Tibial artery (tissue), 4 donors: ENCODE data around the gene CCT3.

ENCODE experiments used
- DNase-seq, 2 donors: peaks; one replicate each; pipeline ENCODE4 v3.0.0-alpha.2; 2019
- H3K27ac ChIP-seq, 2 donors: fragments of 200-600 bp; sonication (generic) in 1 of 2; 1 replicate in 1 of 2; 2 replicates in 1 of 2; pipeline ENCODE4 v1.5.1; 2018 to 2019; ENCODE audit warnings: mild to moderate bottlenecking in 1 of 2
- H3K27me3 ChIP-seq, 2 donors: fragments of 200-600 bp; sonication (generic) in 1 of 2; one replicate each; pipeline versions ENCODE4 v1.5.1 to v1.6.0; 2016 to 2019
- H3K36me3 ChIP-seq, 3 donors: fragments of 200-600 bp; sonication (generic) in 2 of 3; one replicate each; pipeline ENCODE4 v1.5.1; 2016 to 2019; ENCODE audit warnings: mild to moderate bottlenecking in 2 of 3
- H3K4me1 ChIP-seq, 4 donors: fragments of 200-600 bp; sonication (generic) in 2 of 4; 1 replicate in 3 of 4; 2 replicates in 1 of 4; pipeline ENCODE4 v1.5.1; 2016 to 2019
- H3K4me3 ChIP-seq, 2 donors: fragments of 200-600 bp; sonication (generic) in 1 of 2; 1 replicate in 1 of 2; 2 replicates in 1 of 2; pipeline ENCODE4 v1.5.1; 2018 to 2019; ENCODE audit warnings: mild to moderate bottlenecking in 2 of 2
- H3K9me3 ChIP-seq, 3 donors: fragments of 200-600 bp; sonication (generic) in 1 of 3; one replicate each; pipeline ENCODE4 v1.5.1; 2016 to 2019
- intact Hi-C: fragments of 100-400 bp; cut with DNase I; formaldehyde crosslinking; loops from one replicate; pipeline ENCODE4 v1.15.0; 2023; ENCODE audit warnings: low total_unique reads
- TF ChIP-seq, protein P1 (sequence below), 2 experiments: fragments of 200-600 bp in 1 of 2; fragments of 450-650 bp in 1 of 2; IDR thresholded peaks; one replicate each; pipeline ENCODE4 v1.5.1; 2017 to 2019; ENCODE audit warnings: antibody characterized with exemption in 2 of 2, mild to moderate bottlenecking in 1 of 2, moderate library complexity in 1 of 2

Gene CCT3

DNA sequence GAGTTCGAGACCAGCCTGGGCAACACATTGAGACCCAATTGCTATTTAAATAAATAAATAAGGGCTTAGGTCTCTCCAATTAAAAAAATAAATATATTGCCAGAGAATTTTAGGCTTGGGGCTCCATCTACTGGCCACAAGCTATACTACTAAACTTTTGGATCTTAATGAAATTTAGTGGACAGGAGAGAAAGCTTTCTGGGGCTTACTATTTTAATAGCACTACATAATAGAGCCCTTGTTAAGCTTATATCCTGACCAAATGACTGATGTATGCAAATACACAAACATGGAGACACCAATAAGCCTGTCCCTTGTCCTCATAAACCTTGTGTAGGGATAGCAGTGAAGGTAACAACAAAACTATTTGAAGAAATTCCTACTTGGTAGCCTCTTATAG lies 18.4 kb downstream of the CCT3 start:
- H3K4me3 ChIP-seq, result no peak overlapping the region
- H3K9me3 ChIP-seq, result no peaks in the 10 kb centered on the region
- H3K27me3 ChIP-seq, result no peaks in the 10 kb centered on the region
- TF ChIP-seq, protein P1, sequence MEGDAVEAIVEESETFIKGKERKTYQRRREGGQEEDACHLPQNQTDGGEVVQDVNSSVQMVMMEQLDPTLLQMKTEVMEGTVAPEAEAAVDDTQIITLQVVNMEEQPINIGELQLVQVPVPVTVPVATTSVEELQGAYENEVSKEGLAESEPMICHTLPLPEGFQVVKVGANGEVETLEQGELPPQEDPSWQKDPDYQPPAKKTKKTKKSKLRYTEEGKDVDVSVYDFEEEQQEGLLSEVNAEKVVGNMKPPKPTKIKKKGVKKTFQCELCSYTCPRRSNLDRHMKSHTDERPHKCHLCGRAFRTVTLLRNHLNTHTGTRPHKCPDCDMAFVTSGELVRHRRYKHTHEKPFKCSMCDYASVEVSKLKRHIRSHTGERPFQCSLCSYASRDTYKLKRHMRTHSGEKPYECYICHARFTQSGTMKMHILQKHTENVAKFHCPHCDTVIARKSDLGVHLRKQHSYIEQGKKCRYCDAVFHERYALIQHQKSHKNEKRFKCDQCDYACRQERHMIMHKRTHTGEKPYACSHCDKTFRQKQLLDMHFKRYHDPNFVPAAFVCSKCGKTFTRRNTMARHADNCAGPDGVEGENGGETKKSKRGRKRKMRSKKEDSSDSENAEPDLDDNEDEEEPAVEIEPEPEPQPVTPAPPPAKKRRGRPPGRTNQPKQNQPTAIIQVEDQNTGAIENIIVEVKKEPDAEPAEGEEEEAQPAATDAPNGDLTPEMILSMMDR (IDR thresholded peaks at IDR 0.05), result peak; percentile 30 to 38
- no peak overlapping the region for H3K27ac ChIP-seq
- H3K4me1 ChIP-seq, result no peaks in the 10 kb centered on the region
- no peak for DNase-seq
- H3K36me3 ChIP-seq, result peaks cover 97 to 100% (median 97%) of the 10 kb centered on the region in 3 donors
- intact Hi-C loops, result no loop called here

DNA sequence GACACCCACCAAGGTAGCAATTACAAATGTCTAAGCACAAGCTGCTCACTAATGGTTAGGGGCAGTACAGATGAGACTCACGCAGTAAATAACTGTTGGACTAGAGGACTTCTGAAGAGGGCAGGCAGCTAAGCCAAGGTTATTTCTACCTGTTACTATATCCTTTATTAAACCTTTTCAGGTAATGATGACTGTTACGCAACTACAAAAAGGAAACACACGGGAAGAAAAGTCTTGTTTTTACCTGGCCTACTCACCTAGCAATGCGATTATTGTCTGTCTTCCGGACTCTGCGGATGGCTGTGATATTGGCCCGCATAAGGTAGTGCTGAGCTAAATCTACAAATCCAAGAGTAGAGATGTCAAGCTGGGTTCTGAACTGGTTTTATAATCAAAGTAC lies 21.2 kb downstream of the CCT3 start:
- Histone ChIP-seq H3K4me1 (no peaks in the 10 kb centered on the region), H3K36me3 (peaks cover 96 to 100% (median 99%) of the 10 kb centered on the region in 3 donors), H3K27ac (no peak overlapping the region), H3K27me3 (no peaks in the 10 kb centered on the region), H3K9me3 (no peaks in the 10 kb centered on the region), H3K4me3 (no peak overlapping the region)
- TF ChIP-seq, protein P1 (IDR thresholded peaks at IDR 0.05), result no peak
- intact Hi-C loops, result no loop called here
- no peak for DNase-seq

DNA sequence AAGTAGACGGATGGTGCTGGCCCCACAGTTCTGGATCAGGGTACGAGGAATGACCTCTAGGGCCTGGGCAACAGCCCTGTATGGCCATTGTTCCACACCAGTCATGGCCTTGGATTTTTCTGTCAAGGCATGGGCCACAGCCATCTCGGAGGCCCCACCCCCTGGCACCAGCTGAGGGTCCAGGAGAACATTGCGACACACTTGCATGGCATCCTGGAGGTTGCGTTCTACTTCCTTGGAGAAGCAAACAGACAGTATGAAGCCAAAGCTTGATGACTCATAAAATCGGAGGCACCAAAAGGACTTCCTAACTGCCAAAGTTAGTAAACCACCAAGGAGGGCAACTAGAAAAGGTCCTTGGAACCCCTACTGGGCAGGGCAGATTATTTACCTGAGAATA lies 27.1 kb downstream of the CCT3 start:
- Histone ChIP-seq H3K27me3 (no peaks in the 10 kb centered on the region), H3K4me1 (no peaks in the 10 kb centered on the region), H3K27ac (no peak overlapping the region), H3K36me3 (peaks cover 89 to 100% (median 94%) of the 10 kb centered on the region in 3 donors), H3K9me3 (no peaks in the 10 kb centered on the region), H3K4me3 (no peak overlapping the region)
- peak in 1 of 2 donors; percentile 72 for DNase-seq
- TF ChIP-seq, protein P1 (IDR thresholded peaks at IDR 0.05), result no peak
- intact Hi-C loops, result no loop called here

DNA sequence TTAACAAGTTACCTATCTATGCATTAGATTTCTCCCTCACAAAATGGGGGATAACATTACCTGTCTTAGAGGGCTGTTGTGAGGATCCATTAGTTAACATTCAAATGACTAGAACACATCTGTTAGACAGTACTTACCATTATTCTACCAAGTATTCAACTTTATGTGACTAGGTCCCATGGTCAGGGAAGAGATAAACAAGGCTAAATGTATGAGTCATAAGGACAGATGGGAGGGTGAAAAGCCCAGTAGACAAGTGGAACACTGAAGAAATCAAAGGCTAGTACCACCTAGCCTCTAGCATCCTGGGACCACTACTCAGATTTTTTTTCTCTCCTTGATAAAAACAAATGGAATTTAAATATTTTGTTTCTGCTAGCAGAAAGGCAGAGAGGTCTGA lies 30.0 kb downstream of the CCT3 start:
- Histone ChIP-seq H3K36me3 (peaks cover 69 to 85% (median 72%) of the 10 kb centered on the region in 3 donors), H3K9me3 (no peaks in the 10 kb centered on the region), H3K4me3 (no peak overlapping the region), H3K4me1 (no peaks in the 10 kb centered on the region), H3K27ac (no peak overlapping the region), H3K27me3 (no peaks in the 10 kb centered on the region)
- DNase-seq, result no peak
- intact Hi-C loops, result no loop called here
- TF ChIP-seq, protein P1 (IDR thresholded peaks at IDR 0.05), result no peak

DNA sequence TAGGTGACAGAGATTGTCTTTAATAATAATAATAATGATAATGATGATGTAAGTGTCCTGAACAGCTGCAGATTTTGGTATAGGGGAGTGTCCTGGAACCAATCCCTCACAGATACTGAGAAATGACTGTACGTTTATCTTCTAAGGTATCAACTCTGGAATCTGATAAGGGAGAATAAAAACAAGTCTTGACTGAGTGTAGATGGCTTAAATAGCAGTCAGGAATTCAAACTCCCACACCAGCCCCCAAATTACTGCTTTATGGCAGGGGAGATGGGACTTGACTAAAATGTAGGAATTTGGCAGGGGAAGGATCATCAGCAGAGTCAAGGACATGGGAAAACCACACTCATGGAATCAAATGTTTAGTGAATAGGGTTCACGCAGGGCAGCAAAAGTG lies 32.9 kb downstream of the CCT3 start:
- no peak for DNase-seq
- Histone ChIP-seq H3K4me1 (no peaks in the 10 kb centered on the region), H3K4me3 (no peak overlapping the region), H3K27me3 (no peaks in the 10 kb centered on the region), H3K36me3 (peaks cover 40 to 56% (median 43%) of the 10 kb centered on the region in 3 donors), H3K27ac (no peak overlapping the region), H3K9me3 (no peaks in the 10 kb centered on the region)
- TF ChIP-seq, protein P1 (IDR thresholded peaks at IDR 0.05), result no peak
- intact Hi-C loops, result no loop called here

DNA sequence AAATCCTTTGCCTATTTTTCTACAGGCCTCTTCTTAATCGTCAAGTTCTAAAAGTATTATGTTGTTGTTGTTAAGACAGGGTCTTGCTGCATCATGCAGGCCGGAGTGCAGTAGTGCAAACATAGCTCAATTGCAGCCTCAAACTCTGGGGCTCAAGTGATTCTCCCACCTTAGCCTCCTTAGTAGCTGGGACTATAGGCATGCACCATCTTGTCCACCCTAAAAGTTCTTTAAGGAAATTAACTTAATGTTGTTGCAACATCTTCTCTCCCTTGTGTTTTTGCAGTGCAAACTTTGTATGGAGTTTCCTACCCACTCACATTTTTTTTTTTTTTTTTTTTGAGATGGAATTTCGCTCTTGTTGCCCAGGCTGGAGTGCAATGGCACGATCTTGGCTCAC lies 34.9 kb downstream of the CCT3 start:
- DNase-seq, result no peak
- Histone ChIP-seq H3K4me3 (no peak overlapping the region), H3K9me3 (no peaks in the 10 kb centered on the region), H3K4me1 (no peaks in the 10 kb centered on the region), H3K27me3 (no peaks in the 10 kb centered on the region), H3K27ac (no peak overlapping the region), H3K36me3 (peaks cover 20 to 36% (median 23%) of the 10 kb centered on the region in 3 donors)
- intact Hi-C loops, result no loop called here
- TF ChIP-seq, protein P1 (IDR thresholded peaks at IDR 0.05), result no peak
